Measurements from ENCODE around the gene DRG1.
"Not testable (repeated sequence)": the region's sequence is repeated elsewhere in the genome, so short reads cannot be mapped to it uniquely, and the experiment has no call there.

The DRG1 gene, protein sequence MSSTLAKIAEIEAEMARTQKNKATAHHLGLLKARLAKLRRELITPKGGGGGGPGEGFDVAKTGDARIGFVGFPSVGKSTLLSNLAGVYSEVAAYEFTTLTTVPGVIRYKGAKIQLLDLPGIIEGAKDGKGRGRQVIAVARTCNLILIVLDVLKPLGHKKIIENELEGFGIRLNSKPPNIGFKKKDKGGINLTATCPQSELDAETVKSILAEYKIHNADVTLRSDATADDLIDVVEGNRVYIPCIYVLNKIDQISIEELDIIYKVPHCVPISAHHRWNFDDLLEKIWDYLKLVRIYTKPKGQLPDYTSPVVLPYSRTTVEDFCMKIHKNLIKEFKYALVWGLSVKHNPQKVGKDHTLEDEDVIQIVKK

DNA sequence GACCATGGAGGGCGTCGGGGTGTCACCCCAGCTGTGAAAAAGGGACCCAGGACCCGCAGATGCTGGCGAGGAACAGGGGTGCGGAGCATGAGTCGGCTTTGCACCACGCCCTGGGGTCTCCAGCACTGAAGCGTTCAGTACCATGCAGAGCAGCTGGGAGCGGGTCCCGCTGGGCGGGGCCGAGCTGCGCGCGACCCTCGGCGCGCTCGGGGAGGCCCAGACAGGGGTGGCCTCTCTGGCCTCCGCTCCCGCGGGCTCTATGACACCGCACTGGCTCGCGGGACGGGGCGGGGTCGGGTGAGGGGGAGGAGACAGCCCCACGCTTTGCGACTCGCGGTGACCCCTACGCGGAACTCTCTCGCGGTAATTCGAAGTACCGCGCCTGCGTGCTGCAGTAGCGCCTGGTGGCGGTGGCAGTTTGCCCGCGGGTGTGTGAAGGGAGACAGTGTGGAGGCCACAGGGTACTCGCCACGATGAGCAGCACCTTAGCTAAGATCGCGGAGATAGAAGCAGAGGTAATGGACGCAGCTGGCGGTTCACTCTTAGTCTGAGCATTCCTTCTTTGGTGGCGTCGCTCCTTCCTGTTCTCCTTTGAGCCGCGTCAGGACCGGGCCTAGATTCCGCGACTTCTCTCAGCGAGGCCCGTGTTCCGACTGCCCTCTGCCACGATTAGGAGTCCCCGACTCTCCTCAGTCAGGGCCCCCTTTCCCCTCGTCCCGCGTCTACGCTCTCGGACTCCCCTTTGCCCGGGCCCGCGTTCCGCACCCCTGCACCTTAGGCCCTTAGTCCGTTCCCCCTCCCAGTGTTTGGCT is at the start of gene DRG1:
Gene DRG1 (plus strand): TSS at position 394 of the 812 bp plus-strand sequence. CDS start 80 bp downstream, at position 474.
- DNase-seq = peak; percentile 94 to 95

- no peak for DNase-seq
These were observed 49.4 kb upstream of the DRG1 start for GRCh38 chr22:31349960-31350359.

DNA sequence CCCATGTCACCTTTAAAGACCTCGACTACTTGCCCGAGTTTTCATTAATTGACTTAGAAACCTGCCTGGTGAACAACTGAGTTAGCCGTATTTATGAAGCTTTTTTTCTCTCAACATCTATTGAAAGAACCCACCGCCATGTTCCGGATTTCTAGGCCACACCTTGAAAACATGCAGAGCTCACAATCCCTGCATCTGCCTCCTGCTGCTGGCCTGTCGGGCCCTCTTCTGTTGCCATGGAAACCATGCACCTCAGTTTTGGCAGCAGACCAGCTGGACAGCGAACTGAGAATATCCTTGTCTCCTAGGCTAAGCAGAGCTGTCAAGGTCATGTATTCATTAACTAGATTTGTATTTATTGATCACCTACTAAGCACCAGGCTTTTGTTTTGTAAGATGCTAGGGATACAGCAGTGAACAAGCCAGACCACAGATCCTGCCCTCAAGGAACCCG is 49.0 kb upstream of the DRG1 start:
- DNase-seq = no peak

GRCh38 chr22:31354515-31354914 is 44.9 kb upstream of the DRG1 start:
- DNase-seq = no peak

DNA sequence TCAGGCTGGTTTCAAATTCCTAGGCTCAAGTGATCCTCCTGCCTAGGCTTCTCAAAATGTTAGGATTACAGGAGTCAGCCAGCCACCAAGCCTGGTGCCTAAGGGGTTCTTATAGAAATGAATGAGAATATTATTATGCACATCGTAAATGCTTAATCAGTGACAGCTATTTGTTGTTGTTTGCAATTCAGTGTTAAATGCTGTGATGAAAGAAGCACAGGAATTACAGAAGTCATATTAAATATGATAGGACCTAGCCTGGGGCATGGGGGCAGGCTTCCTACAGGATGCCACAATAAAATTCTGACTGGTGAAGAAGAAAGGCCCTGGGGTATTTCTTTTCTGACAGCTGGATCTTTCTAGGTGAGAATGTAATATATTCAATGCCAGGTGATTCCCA is 39.4 kb upstream of the DRG1 start:
- no peak for DNase-seq

- DNase-seq = no peak
These were observed 37.7 kb upstream of the DRG1 start for GRCh38 chr22:31361743-31362142.

DNA sequence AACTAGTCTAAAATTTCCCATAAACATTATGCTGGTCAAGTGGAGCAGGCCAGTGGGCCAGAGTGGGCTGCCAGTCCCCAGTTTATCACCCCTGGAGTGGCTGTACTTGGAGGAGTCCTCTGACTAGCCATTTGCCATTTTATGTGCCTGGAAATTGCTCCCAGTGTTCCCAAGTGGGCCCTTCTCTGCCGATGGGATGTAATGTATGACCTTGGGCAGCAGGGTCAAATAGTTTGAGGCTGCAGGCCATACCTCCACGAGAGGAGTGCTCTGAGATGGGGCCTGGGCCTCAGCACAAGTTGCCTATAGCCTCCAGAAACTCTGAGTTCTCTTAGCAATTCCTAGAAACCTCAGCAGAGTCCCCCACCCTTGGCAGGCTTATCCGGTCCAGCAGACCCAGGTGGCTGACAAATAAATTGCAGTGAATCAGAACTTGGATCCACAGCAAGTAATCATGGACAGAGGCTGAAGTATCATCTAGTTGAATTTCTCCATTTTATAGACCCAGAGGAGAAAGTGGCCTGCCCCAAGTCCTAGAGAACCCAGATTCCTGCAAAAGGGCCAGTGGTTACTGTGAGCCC is 35.4 kb upstream of the DRG1 start:
- DNase-seq = no peak

GRCh38 chr22:31367426-31367825 is 32.0 kb upstream of the DRG1 start:
- no peak for DNase-seq

GRCh38 chr22:31377612-31378011 is 21.8 kb upstream of the DRG1 start:
- no peak for DNase-seq

DNA sequence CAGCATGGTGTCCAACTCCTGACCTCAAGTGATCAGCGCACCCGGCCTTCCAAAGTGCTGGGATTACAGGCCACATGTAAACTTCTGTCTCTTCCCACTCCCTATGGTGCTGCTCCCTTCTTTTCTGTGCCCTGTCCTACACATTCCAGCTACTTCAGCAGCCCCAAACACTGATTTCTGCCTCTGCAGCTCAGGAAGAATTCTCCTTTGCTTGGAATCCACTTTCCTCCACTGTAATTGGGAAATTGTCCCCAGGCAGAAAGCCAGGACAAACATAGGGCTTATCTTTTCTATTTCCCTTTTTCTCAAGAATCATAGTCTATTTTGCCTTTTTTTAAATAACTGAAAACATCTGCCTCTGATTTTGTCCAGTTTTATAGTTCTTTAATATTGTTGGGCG is 21.3 kb upstream of the DRG1 start:
- no peak for DNase-seq

GRCh38 chr22:31378651-31379050 is 20.8 kb upstream of the DRG1 start:
- DNase-seq = not testable (repeated sequence)

- DNase-seq = no peak
These were observed 5.5 kb upstream of the DRG1 start for GRCh38 chr22:31393893-31394292.

GRCh38 chr22:31394326-31394725 is 5.1 kb upstream of the DRG1 start:
- no peak for DNase-seq

GRCh38 chr22:31398231-31398630 is 1.2 kb upstream of the DRG1 start:
- no peak for DNase-seq

DNA sequence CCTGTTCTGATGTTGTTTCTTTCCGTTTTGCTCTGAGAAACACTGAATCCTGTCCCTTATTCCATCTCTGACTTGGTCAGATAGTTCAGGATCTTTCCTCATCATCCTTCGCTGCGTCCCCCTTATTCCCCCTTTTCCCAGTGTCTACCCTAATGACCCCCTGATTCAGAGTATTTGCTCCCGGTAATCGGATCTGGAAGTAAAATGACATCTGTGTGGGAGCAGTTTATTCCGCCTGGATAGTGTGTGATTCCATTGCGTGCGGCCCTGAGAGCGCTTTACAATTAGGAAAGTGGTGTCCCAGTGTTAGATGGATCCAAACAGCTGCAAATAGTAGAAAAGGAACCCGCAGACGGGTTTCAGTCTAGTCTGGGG is 606 bp downstream of the DRG1 start:
- DNase-seq = no peak

DNA sequence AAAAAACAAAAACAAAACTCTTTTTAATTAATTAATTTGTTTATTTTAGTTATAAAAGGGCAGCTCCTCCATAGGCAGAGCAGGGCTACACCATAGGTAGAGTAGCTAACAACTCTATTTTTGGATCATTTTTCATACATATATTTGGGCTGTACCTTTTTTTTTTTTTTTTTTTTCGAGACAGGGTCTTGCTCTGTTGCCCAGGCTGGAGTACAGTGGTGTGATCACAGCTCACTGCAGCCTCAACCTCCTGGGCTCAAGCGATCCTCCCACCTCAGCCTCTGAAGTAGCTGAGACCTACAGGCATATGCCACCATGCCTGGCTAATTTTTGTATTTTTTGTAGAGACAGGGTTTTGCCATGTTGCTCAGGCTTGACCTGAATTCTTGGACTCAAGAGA is 2.9 kb downstream of the DRG1 start:
- not testable (repeated sequence) for DNase-seq

- DNase-seq = no peak
These were observed 26.1 kb downstream of the DRG1 start for GRCh38 chr22:31425331-31426050.

DNA sequence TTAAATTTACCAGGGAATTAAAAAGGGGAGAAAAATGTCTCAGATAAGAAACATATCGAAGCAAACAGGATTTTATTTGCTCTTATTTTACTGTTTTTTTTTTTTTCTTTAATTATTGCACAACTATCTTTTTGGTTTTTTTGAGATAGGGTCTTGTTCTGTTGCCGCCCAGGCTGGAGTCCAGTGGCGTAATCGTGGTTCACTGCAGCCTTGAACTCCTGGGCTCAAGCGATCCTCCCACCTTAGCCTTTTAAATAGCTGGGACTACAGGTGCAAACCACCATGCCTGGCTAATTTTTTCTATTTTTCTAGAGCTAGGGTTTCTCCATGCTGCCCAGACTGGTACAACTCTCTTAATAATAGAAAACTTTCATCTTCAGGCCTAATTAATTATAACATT is 32.5 kb downstream of the DRG1 start:
- no peak for DNase-seq

DNA sequence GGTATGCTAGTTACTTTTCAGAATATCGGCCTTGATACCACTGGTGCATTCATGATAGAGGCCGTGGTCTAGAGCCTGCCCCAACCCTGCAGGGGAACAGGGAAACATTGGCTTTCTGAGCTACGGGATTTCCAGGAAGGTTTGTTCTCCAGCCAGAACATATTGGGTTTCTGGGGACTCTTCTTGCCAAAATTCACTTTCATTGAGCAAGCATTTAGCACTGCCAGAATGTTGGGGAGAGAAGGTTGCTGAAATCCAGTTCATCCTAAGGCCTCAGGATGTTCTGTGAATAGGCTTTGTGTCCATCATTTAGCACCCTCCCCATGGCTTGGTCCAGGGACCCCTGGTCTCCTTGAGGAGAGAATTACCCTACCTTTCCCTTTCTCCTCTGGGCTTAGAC is 36.7 kb downstream of the DRG1 start:
- DNase-seq = no peak

DNA sequence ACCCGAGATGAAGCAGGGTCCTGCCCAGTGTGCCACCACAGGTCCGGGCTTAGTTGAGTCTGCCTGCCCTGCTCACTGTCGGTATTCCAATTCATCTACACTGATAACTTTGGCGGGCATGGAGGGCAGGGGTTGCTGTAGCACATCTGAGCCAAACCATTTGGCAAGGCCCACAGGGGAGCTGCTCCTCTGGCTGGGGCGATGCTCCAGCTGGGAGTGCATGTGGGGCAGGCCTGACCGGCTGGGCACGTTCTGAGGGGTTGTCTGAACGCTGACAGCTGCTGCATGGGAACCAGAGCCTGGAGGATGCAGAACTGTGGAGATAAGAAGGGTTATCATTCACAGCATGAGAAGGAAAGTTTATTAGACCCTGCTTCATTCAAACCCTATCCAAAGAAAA is 40.4 kb downstream of the DRG1 start:
- no peak for DNase-seq

- no peak for DNase-seq
These were observed 41.3 kb downstream of the DRG1 start for GRCh38 chr22:31440681-31441080.

- no peak for DNase-seq
These were observed 42.2 kb downstream of the DRG1 start for GRCh38 chr22:31441652-31442051.
